Loucy (cell line): ENCODE data around the gene PIBF1.

Source experiments
- H2AFZ ChIP-seq: fragments of 200-600 bp; sonication (generic); 2 replicates; pipeline ENCODE4 v1.6.0; 2016; ENCODE audit warnings: antibody characterized with exemption, mild to moderate bottlenecking, low read length, moderate library complexity
- H3F3A ChIP-seq: fragments of 200-600 bp; 2 replicates; pipeline ENCODE4 v1.6.0; 2016; ENCODE audit warnings: antibody characterized with exemption, low read depth, mild to moderate bottlenecking
- H3K27me3 ChIP-seq: fragments of 200-600 bp; sonication (generic); 2 replicates; pipeline ENCODE4 v1.6.1; 2014; ENCODE audit warnings: low read length, mild to moderate bottlenecking; ENCODE audit not compliant: insufficient read depth, poor library complexity, severe bottlenecking
- H3K36me3 ChIP-seq: fragments of 200-600 bp; sonication (generic); 2 replicates; pipeline ENCODE4 v1.6.1; 2016; ENCODE audit warnings: low read length; ENCODE audit not compliant: insufficient read depth
- H3K4me1 ChIP-seq: fragments of 200-600 bp; sonication (generic); 2 replicates; pipeline ENCODE4 v1.5.1; 2014; ENCODE audit warnings: low read length, mild to moderate bottlenecking; ENCODE audit not compliant: insufficient read depth, poor library complexity, severe bottlenecking
- H3K4me2 ChIP-seq: fragments of 200-600 bp; sonication (generic); 2 replicates; pipeline ENCODE4 v1.6.0; 2014; ENCODE audit warnings: antibody characterized with exemption, low read length, low read depth, mild to moderate bottlenecking; ENCODE audit not compliant: poor library complexity, severe bottlenecking
- H3K4me3 ChIP-seq: fragments of 200-600 bp; sonication (generic); 2 replicates; pipeline ENCODE4 v1.5.1; 2014; ENCODE audit warnings: low read length, mild to moderate bottlenecking, mixed read lengths; ENCODE audit not compliant: poor library complexity, severe bottlenecking
- H3K79me2 ChIP-seq: fragments of 200-600 bp; sonication (generic); 2 replicates; pipeline ENCODE4 v1.6.1; 2014; ENCODE audit warnings: low read length; ENCODE audit not compliant: insufficient read depth
- H3K9ac ChIP-seq: fragments of 200-600 bp; sonication (generic); 2 replicates; pipeline ENCODE4 v1.6.0; 2014; ENCODE audit warnings: mild to moderate bottlenecking, low read depth, low read length, moderate library complexity; ENCODE audit not compliant: poor library complexity, severe bottlenecking
- H3K9me2 ChIP-seq: fragments of 200-600 bp; sonication (generic); replicated peaks from 2 replicates; pipeline ENCODE4 v1.6.1; 2016; ENCODE audit warnings: low read depth, low read length, mixed read lengths
- H3K9me3 ChIP-seq: fragments of 200-600 bp; sonication (generic); 2 replicates; pipeline ENCODE4 v1.6.1; 2014; ENCODE audit warnings: mild to moderate bottlenecking, antibody characterized with exemption, low read length, low read depth; ENCODE audit not compliant: insufficient read depth
- H4K20me1 ChIP-seq: fragments of 200-600 bp; sonication (generic); 2 replicates; pipeline ENCODE4 v1.6.0; 2014; ENCODE audit warnings: antibody characterized with exemption, low read length, mild to moderate bottlenecking; ENCODE audit not compliant: insufficient read depth, poor library complexity, severe bottlenecking
- EZH2phosphoT487 ChIP-seq: fragments of 200-600 bp; IDR thresholded peaks from 2 replicates; pipeline ENCODE4 v1.6.1; 2018; ENCODE audit warnings: antibody characterized with exemption, mild to moderate bottlenecking, moderate library complexity, borderline replicate concordance
- TF ChIP-seq, protein P1 (sequence below): fragments of 200-600 bp; sonication (generic); conservative IDR thresholded peaks from 2 replicates; pipeline ENCODE4 v1.5.1; 2014; ENCODE audit warnings: mild to moderate bottlenecking, antibody characterized with exemption, low read length

PIBF1 gene

GRCh38 chr13:72908416-72908815, 126.5 kb downstream of the PIBF1 start:
- H3K79me2 ChIP-seq = no peaks in the 10 kb centered on the region
- no peaks in the 10 kb centered on the region for H3K9me2 ChIP-seq
- no peaks in the 10 kb centered on the region for H3F3A ChIP-seq
- H3K9me3 ChIP-seq = no peaks in the 10 kb centered on the region
- TF ChIP-seq, protein P1, sequence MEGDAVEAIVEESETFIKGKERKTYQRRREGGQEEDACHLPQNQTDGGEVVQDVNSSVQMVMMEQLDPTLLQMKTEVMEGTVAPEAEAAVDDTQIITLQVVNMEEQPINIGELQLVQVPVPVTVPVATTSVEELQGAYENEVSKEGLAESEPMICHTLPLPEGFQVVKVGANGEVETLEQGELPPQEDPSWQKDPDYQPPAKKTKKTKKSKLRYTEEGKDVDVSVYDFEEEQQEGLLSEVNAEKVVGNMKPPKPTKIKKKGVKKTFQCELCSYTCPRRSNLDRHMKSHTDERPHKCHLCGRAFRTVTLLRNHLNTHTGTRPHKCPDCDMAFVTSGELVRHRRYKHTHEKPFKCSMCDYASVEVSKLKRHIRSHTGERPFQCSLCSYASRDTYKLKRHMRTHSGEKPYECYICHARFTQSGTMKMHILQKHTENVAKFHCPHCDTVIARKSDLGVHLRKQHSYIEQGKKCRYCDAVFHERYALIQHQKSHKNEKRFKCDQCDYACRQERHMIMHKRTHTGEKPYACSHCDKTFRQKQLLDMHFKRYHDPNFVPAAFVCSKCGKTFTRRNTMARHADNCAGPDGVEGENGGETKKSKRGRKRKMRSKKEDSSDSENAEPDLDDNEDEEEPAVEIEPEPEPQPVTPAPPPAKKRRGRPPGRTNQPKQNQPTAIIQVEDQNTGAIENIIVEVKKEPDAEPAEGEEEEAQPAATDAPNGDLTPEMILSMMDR = no peak
- TF ChIP-seq EZH2phosphoT487 = no peak
- H3K4me1 ChIP-seq = no peaks in the 10 kb centered on the region
- no peak overlapping the region for H3K4me2 ChIP-seq
- no peak overlapping the region for H3K4me3 ChIP-seq
- no peak overlapping the region for H3K9ac ChIP-seq
- H4K20me1 ChIP-seq = no peaks in the 10 kb centered on the region
- H2AFZ ChIP-seq = no peak overlapping the region
- peaks cover 28% of the 10 kb centered on the region for H3K36me3 ChIP-seq
- no peaks in the 10 kb centered on the region for H3K27me3 ChIP-seq

DNA sequence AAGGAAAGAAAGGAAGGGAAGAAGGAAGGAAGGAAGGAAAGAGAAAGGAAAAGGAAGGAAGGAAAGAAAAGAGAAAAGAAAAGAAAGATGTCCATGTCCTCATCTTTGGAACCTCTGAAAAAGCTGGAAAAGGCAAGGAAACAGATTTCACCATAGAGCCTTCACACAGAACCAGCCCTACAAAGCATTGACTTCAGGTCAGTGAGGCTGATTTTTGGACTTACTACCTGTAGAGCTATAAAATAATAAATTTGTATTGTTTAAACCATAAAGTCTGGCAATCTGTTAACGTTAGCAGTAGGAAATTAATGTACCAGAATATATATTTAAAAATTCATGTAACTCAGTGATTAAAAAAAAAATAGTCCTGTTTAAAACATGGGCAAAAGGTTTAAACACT, 130.0 kb downstream of the PIBF1 start:
- Histone ChIP-seq H3K27me3 (no peaks in the 10 kb centered on the region), H3K4me3 (no peak overlapping the region), H3K4me2 (no peak overlapping the region), H3K9me3 (no peaks in the 10 kb centered on the region), H3F3A (no peaks in the 10 kb centered on the region), H3K79me2 (no peaks in the 10 kb centered on the region), H2AFZ (no peak overlapping the region), H4K20me1 (no peaks in the 10 kb centered on the region), H3K9me2 (no peaks in the 10 kb centered on the region), H3K9ac (no peak overlapping the region), H3K36me3 (peaks cover 28% of the 10 kb centered on the region), H3K4me1 (no peaks in the 10 kb centered on the region)
- no peak for TF ChIP-seq EZH2phosphoT487
- TF ChIP-seq, protein P1 = no peak

- H3K27me3 ChIP-seq = no peaks in the 10 kb centered on the region
- H3K4me2 ChIP-seq = no peak overlapping the region
- no peak for TF ChIP-seq EZH2phosphoT487
- TF ChIP-seq, protein P1 = no peak
- no peak overlapping the region for H3K4me3 ChIP-seq
- H2AFZ ChIP-seq = no peak overlapping the region
- no peak overlapping the region for H3K9ac ChIP-seq
- peaks cover 12% of the 10 kb centered on the region for H3K4me1 ChIP-seq
- peaks cover 5% of the 10 kb centered on the region; the same call in 1 of the 2 replicates for H3F3A ChIP-seq
- no peaks in the 10 kb centered on the region for H3K9me3 ChIP-seq
- H3K36me3 ChIP-seq = peaks cover 11% of the 10 kb centered on the region; the same call in 1 of the 2 replicates
- no peaks in the 10 kb centered on the region for H4K20me1 ChIP-seq
- H3K79me2 ChIP-seq = no peaks in the 10 kb centered on the region
- no peaks in the 10 kb centered on the region for H3K9me2 ChIP-seq
Observed at GRCh38 chr13:72920097-72920496, 138.2 kb downstream of the PIBF1 start.
